ENCODE results near the gene BCL7A.

DNA sequence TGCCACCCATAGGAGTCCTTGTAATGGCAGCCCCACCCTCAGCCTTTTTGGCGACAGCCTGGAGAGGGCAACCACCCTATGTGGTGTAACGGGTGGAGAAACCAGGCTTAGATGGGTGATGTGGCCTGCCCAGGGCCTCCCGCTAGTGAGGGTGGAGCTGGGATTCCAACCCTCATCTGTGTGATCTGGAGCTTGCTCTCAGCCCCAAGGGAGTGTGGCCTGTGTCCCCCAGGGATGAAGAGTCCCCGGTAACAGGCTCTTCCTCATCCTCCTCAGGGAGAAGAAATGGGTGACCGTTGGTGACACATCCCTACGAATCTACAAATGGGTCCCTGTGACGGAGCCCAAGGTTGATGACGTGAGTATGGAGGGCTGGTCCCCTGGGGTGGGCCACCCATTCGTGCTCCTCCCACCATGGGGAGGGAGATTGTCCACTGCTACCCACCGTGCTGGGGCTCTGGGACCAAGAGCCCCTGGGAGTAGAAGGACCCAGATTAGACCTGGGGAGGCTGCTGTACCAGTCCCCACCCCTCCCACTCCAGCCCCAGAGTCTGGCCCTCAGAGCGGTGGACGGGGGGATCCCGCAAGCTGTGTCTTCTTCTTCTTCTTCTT, 8.8 kb downstream of the BCL7A start:
- TF ChIP-seq POLR2A (IDR thresholded peaks at IDR 0.05; ENCODE audit: low read length): no peak
- TF ChIP-seq CEBPB (IDR thresholded peaks at IDR 0.05): no peak
- no peak for TF ChIP-seq CTCF (IDR thresholded peaks at IDR 0.05)
- TF ChIP-seq, protein P1, sequence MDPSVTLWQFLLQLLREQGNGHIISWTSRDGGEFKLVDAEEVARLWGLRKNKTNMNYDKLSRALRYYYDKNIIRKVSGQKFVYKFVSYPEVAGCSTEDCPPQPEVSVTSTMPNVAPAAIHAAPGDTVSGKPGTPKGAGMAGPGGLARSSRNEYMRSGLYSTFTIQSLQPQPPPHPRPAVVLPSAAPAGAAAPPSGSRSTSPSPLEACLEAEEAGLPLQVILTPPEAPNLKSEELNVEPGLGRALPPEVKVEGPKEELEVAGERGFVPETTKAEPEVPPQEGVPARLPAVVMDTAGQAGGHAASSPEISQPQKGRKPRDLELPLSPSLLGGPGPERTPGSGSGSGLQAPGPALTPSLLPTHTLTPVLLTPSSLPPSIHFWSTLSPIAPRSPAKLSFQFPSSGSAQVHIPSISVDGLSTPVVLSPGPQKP (IDR thresholded peaks at IDR 0.05; ENCODE audit: low read depth, low read length): no peak
- no peak for TF ChIP-seq REST (IDR thresholded peaks at IDR 0.05)
- TF ChIP-seq CBX8 (IDR thresholded peaks at IDR 0.05): no peak
- TF ChIP-seq MAFK (IDR thresholded peaks at IDR 0.05; ENCODE audit: partially characterized antibody): no peak
- no peak for TF ChIP-seq MAX (IDR thresholded peaks at IDR 0.05)
- no peak for TF ChIP-seq CBX2 (IDR thresholded peaks at IDR 0.05; ENCODE audit: borderline replicate concordance, low read depth)
- no peak for TF ChIP-seq RNF2 (IDR thresholded peaks at IDR 0.05; ENCODE audit: borderline replicate concordance, low read depth)
- TF ChIP-seq NPAS2 (CRISPR knock-in tag; IDR thresholded peaks at IDR 0.05; ENCODE audit: borderline replicate concordance): no peak
- no peak for TF ChIP-seq EP300 (IDR thresholded peaks at IDR 0.05)
- no peak for TF ChIP-seq USF2 (IDR thresholded peaks at IDR 0.05)

All from A549 (cell line).